GM21737 (cell line): ENCODE results near the gene AP1S2.
"Not testable (repeated sequence)": the region's sequence is repeated elsewhere in the genome, so short reads cannot be mapped to it uniquely, and the experiment has no call there.

Source experiments
- ATAC-seq: cut with Tn5 transposase; IDR thresholded peaks from one replicate; pipeline ENCODE4 v1.9.1; 2021; ENCODE audit warnings: mild to moderate bottlenecking, moderate library complexity; ENCODE audit not compliant: unreplicated experiment

Gene AP1S2

GRCh38 chrX:15855568-15856221 lies 1.1 kb upstream of the AP1S2 start:
- no peak for ATAC-seq

- ATAC-seq: peak; percentile 34
Measured at GRCh38 chrX:15854080-15854655, 445 bp downstream of the AP1S2 start.

- no peak for ATAC-seq
Measured at GRCh38 chrX:15853586-15854079, 980 bp downstream of the AP1S2 start.

DNA sequence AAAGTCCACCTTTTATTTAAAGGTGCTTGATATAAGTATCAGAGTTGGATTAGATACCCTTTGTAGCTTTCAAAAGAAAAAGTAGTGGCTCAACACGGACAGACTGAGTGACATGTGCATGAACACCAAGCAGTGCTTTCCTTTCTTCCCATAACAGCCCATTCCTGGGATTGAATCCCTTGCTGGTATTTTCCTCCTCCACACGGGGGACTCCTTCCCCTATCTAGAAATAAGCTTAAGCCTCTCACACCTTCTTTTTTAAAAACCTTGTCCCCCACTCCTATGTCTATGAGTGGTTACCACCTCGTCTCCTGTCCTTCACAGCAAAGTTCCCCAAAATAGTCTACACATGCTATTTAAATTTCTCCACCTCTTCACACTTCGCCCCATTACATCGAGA lies 5.1 kb downstream of the AP1S2 start:
- ATAC-seq: no peak

DNA sequence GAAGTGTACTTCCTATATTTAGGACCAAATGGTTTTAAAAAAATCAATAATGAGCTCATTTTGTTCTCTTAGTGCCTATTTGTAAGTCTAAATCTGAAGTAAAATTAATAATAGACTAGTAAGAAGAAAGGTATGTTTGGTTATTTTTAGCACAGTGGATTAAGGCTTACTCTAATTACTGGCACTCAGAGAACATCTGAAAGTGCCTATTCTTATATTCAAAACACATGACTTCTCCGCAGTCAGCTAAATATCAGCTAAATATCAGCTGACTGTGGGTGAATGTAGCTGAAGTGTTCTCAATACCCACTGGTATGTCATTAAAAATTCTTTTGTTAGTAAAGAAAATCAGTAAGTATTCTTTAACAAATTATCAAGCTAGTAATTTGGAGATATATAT lies 6.0 kb downstream of the AP1S2 start:
- no peak for ATAC-seq

GRCh38 chrX:15843960-15844359 lies 10.7 kb downstream of the AP1S2 start:
- ATAC-seq: no peak

DNA sequence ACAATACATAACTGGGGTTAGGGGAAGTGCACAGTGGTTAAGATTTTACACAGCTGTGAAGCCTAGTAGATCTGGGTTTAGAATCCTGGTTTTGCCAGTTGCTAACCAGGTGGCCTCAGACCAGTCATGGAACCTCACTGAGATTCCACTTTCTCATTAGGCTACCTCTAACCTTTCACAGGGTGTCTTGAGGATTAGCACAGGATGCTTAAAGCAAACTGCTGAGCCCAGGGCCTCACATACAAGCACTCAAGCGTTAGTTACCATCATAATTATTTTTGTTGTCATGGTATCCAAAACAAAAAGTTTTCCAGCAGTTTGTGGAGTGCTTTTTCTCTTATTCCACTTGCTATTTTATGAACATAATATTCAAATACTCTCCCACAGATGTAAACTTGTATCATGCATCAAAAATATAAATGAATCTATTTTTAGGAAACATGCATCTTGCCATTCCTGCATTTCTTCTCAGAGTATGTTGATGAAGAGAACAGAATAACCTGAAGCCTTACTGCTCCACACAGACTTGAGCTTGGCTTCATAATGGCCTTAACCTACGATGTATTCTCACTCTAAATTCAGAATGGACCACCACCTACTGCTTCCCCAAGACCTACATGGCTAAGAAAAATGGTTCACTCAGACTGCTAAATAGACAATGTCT lies 12.6 kb downstream of the AP1S2 start:
- no peak for ATAC-seq

DNA sequence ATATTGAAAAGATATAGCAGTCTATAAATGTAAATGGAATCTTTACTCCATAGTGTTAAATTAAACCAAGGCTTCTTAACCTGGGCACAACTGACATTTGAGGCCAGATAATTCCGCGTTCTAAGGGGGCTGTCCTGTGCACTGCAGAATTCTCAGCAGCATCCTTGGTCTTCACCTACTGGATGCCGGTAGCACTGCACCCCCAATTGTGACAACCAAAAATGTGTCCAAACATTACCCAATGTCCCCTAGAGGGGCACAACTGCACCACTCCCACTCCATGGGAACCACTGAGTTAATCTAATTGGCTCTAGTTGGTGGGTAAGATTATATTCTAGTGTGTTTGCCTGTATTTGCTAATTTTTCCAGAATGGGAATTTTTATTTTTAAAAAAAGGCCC lies 16.6 kb downstream of the AP1S2 start:
- ATAC-seq: no peak

DNA sequence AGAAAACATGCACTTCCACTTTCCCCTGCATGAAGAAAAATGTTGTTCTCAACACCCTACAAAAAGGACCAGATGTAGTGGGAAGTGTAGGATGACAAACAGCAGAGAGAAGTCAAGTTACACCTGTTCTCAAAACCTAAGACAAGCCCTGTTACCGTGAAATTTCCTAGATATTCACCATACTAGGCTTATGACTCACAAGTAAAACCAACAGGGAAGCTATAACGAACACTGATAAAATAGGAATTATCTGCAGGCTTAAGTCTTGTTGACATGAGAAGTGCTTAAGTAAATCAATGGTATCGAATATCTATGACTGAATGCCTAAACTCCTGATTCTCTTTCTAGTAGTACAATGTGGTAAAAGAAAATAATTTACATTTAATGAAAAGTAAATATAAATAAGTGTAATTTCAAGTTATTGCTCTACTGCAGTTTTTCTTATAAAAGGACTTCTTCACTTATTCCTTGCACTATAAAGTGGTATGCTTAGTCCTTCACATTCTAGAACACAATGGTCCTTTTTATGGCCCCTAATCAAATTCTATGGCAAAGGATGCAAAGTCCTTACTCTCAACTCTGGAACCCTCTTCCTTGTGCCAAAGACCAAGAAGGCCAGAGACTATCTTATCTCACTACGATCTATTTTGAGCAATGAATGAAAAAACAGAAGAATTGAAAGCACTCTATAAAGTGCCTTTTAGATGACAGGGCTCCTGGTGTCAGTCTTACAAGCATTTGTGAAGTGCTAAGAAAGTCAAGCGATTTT lies 19.6 kb downstream of the AP1S2 start:
- no peak for ATAC-seq

GRCh38 chrX:15834053-15834452 lies 20.6 kb downstream of the AP1S2 start:
- ATAC-seq: no peak

- not testable (repeated sequence) for ATAC-seq
Measured at GRCh38 chrX:15831347-15831746, 23.3 kb downstream of the AP1S2 start.

DNA sequence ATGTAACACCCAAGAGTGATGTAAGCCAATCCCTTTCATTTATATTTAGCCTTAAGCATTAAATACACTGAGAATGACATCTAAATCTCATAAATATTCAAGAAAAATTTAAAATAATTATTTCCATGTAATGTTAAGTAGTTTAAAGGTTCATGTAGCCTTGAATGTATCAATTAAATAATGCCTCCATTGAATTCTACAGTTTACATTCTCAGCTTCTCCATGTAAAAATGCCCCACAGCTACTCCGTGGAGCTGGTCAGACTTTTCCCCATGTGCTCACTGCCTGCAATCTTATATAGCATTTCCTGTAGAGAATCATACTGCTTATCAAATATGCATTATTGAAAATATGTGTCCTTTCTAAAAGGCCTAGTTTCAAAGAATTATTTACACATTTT lies 25.4 kb downstream of the AP1S2 start:
- ATAC-seq: no peak

GRCh38 chrX:15825936-15826335 lies 28.7 kb downstream of the AP1S2 start:
- ATAC-seq: no peak

DNA sequence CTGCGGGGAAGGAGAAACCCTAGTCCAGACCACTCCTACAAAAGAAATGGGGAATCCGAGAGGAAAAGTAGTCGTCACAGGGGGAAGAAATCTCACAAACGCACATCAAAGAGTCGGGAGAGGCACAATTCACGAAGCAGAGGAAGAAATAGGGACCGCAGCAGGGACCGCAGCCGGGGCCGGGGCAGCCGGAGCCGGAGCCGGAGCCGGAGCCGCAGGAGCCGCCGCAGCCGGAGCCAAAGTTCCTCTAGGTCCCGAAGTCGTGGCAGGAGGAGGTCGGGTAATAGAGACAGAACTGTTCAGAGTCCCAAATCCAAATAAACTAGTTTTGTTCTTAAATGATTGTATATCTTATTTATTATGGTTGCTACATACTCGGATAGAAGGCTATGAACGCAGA lies 31.7 kb downstream of the AP1S2 start:
- no peak for ATAC-seq

- no peak for ATAC-seq
Measured at GRCh38 chrX:15820106-15821073, 34.2 kb downstream of the AP1S2 start.

DNA sequence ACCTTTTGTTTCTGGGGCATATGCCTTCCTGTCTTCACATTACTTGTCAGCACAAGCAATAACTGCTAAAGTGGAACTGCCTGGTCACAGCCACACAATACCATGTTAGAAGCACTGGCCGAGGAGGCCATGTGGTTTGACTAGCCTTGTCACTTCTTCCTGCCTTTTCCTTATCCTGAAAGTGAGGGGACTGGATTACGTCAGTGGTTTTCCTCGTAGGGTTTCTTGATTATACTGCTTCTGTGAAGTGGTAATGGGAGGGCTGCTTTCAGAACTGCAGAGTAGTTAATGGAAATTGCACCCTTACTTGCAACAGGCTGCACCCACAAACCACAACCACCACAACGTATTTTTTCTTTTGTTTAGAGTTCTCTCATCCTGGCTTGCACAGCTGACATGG lies 37.7 kb downstream of the AP1S2 start:
- ATAC-seq: no peak

- ATAC-seq: no peak
Measured at GRCh38 chrX:15816438-15816809, 38.2 kb downstream of the AP1S2 start.

GRCh38 chrX:15815779-15816437 lies 38.7 kb downstream of the AP1S2 start:
- ATAC-seq: no peak

DNA sequence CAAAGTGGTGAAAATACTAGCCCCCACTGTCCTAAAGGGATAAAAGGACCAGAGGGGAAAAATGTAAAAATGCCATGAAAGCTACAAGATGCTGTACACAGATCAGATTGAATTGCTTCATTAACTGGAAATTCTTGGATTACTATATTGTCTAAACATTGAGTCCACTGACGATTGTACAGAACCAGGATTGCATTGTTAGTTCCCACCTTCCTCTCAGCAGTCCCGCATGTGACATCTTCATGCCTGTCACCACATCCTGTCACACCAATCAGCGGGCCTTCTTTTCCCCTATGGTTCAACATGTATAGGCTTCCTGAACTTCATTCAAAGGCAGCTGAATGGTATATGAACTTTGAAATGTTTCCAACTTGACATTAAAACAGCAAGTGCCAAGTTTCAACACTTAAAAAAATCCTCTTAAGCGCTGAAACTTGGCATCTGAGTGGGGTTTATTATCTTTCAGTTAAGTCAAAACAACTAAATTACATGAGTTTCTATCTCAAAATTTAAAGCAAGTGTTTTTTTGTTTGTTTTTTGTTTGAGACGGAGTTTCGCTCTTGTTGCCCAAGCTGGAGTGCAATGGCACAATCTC lies 39.7 kb downstream of the AP1S2 start:
- no peak for ATAC-seq

- ATAC-seq: no peak
Measured at GRCh38 chrX:15813416-15813815, 41.2 kb downstream of the AP1S2 start.
